ENCODE measurements around the gene FLOT2.
"Not testable (repeated sequence)": the region's sequence is repeated elsewhere in the genome, so short reads cannot be mapped to it uniquely, and the experiment has no call there.

The FLOT2 gene

GRCh38 chr17:28895794-28896447, 1.6 kb downstream of the FLOT2 start:
- DNase-seq, result no peak

- DNase-seq, result not testable (repeated sequence)
Measured at GRCh38 chr17:28893248-28894183, 4.0 kb downstream of the FLOT2 start.

- no peak for DNase-seq
Measured at GRCh38 chr17:28892024-28892423, 5.5 kb downstream of the FLOT2 start.

- DNase-seq, result no peak
Measured at GRCh38 chr17:28891201-28891600, 6.3 kb downstream of the FLOT2 start.

- DNase-seq, result no peak
Measured at GRCh38 chr17:28889996-28890395, 7.5 kb downstream of the FLOT2 start.

- DNase-seq, result no peak
Measured at GRCh38 chr17:28888832-28889231, 8.7 kb downstream of the FLOT2 start.

- no peak for DNase-seq
Measured at GRCh38 chr17:28887871-28888471, 9.6 kb downstream of the FLOT2 start.

- no peak for DNase-seq
Measured at GRCh38 chr17:28885951-28886350, 11.6 kb downstream of the FLOT2 start.

GRCh38 chr17:28885363-28885762, 12.2 kb downstream of the FLOT2 start:
- no peak for DNase-seq

GRCh38 chr17:28883967-28884702, 13.4 kb downstream of the FLOT2 start:
- DNase-seq, result no peak

GRCh38 chr17:28882154-28882895, 15.2 kb downstream of the FLOT2 start:
- no peak for DNase-seq

GRCh38 chr17:28881533-28882056, 15.9 kb downstream of the FLOT2 start:
- DNase-seq, result no peak

- no peak for DNase-seq
Measured at GRCh38 chr17:28880572-28880945, 17.0 kb downstream of the FLOT2 start.

- DNase-seq, result no peak
Measured at GRCh38 chr17:28879886-28880571, 17.5 kb downstream of the FLOT2 start.

- peak; percentile 26 for DNase-seq
Measured at GRCh38 chr17:28878981-28879380, 18.6 kb downstream of the FLOT2 start.

- no peak for DNase-seq
Measured at GRCh38 chr17:28878158-28878910, 19.2 kb downstream of the FLOT2 start.

- not testable (repeated sequence) for DNase-seq
Measured at GRCh38 chr17:28877150-28877711, 20.3 kb downstream of the FLOT2 start.

GRCh38 chr17:28875848-28876550, 21.5 kb downstream of the FLOT2 start:
- no peak for DNase-seq

- no peak for DNase-seq
Measured at GRCh38 chr17:28874750-28875149, 22.8 kb downstream of the FLOT2 start.

GRCh38 chr17:28873839-28874238, 23.7 kb downstream of the FLOT2 start:
- DNase-seq, result no peak
